NCI-H1694 (cell line): ENCODE results near the gene PDRG1.

Experiments
- DNase-seq: peaks from one replicate; lab custom pipeline; 2025; lab: John Stamatoyannopoulos, UW

The PDRG1 gene

GRCh38 chr20:31951530-31952453 is at the start of gene PDRG1:
PDRG1 (minus strand) TSS chr20:31952046; CDS start chr20:31951961, 85 bp downstream.
- DNase-seq, result peak; percentile 87

- no peak for DNase-seq
Measured at GRCh38 chr20:31998246-31998645, 46.4 kb upstream of the PDRG1 start.

GRCh38 chr20:31996996-31997395 is 45.1 kb upstream of the PDRG1 start:
- no peak for DNase-seq

- no peak for DNase-seq
Measured at GRCh38 chr20:31992086-31992485, 40.2 kb upstream of the PDRG1 start.

- no peak for DNase-seq
Measured at GRCh38 chr20:31991339-31991705, 39.5 kb upstream of the PDRG1 start.

- DNase-seq, result peak; percentile 86
Measured at GRCh38 chr20:31990641-31991338, 38.9 kb upstream of the PDRG1 start.

GRCh38 chr20:31989030-31989645 is 37.3 kb upstream of the PDRG1 start:
- no peak for DNase-seq

- DNase-seq, result no peak
Measured at GRCh38 chr20:31988430-31989015, 36.7 kb upstream of the PDRG1 start.

- DNase-seq, result no peak
Measured at GRCh38 chr20:31987744-31988143, 35.9 kb upstream of the PDRG1 start.

GRCh38 chr20:31984981-31985471 is 33.2 kb upstream of the PDRG1 start:
- peak; percentile 80 for DNase-seq

GRCh38 chr20:31981784-31982183 is 29.9 kb upstream of the PDRG1 start:
- DNase-seq, result no peak

- no peak for DNase-seq
Measured at GRCh38 chr20:31979713-31980426, 28.0 kb upstream of the PDRG1 start.

GRCh38 chr20:31977080-31977479 is 25.2 kb upstream of the PDRG1 start:
- no peak for DNase-seq

- DNase-seq, result no peak
Measured at GRCh38 chr20:31975874-31976273, 24.0 kb upstream of the PDRG1 start.

- no peak for DNase-seq
Measured at GRCh38 chr20:31974951-31975487, 23.2 kb upstream of the PDRG1 start.

- no peak for DNase-seq
Measured at GRCh38 chr20:31974296-31974695, 22.4 kb upstream of the PDRG1 start.

- DNase-seq, result no peak
Measured at GRCh38 chr20:31972471-31973021, 20.7 kb upstream of the PDRG1 start.

GRCh38 chr20:31969991-31970390 is 18.1 kb upstream of the PDRG1 start:
- no peak for DNase-seq

GRCh38 chr20:31968291-31969126 is 16.7 kb upstream of the PDRG1 start:
- no peak for DNase-seq

GRCh38 chr20:31967830-31968249 is 16.0 kb upstream of the PDRG1 start, which contains the start of gene XKR7:
XKR7 (plus strand) TSS chr20:31968151; CDS start chr20:31968176, 25 bp downstream.
- DNase-seq, result no peak
